Measurements from ENCODE around the gene TMEM52B.

TMEM52B gene

GRCh38 chr12:10191865-10192264 is 13.0 kb downstream of the TMEM52B start:
- no peak for TF ChIP-seq EZH2phosphoT487 (IDR thresholded peaks at IDR 0.05; ENCODE audit: borderline replicate concordance)
- TF ChIP-seq, protein P1, sequence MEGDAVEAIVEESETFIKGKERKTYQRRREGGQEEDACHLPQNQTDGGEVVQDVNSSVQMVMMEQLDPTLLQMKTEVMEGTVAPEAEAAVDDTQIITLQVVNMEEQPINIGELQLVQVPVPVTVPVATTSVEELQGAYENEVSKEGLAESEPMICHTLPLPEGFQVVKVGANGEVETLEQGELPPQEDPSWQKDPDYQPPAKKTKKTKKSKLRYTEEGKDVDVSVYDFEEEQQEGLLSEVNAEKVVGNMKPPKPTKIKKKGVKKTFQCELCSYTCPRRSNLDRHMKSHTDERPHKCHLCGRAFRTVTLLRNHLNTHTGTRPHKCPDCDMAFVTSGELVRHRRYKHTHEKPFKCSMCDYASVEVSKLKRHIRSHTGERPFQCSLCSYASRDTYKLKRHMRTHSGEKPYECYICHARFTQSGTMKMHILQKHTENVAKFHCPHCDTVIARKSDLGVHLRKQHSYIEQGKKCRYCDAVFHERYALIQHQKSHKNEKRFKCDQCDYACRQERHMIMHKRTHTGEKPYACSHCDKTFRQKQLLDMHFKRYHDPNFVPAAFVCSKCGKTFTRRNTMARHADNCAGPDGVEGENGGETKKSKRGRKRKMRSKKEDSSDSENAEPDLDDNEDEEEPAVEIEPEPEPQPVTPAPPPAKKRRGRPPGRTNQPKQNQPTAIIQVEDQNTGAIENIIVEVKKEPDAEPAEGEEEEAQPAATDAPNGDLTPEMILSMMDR (conservative IDR thresholded peaks at IDR 0.05; ENCODE audit: low read length): no peak
- Histone ChIP-seq H3K4me2 (ENCODE audit: low read depth, low read length, poor library complexity, severe bottlenecking) (no peak overlapping the region), H3K27me3 (ENCODE audit: insufficient read depth, low read length, poor library complexity, severe bottlenecking) (no peaks in the 10 kb centered on the region)

GRCh38 chr12:10194160-10194670 is 15.4 kb downstream of the TMEM52B start:
- peaks cover 5% of the 10 kb centered on the region for H3K4me1 ChIP-seq (ENCODE audit: insufficient read depth, low read length, poor library complexity, severe bottlenecking)
- no peak overlapping the region for H3K4me3 ChIP-seq (ENCODE audit: low read length, poor library complexity, severe bottlenecking)
- no peaks in the 10 kb centered on the region for H3K27me3 ChIP-seq (ENCODE audit: insufficient read depth, low read length, poor library complexity, severe bottlenecking)
- H3K36me3 ChIP-seq (ENCODE audit: insufficient read depth, low read length): no peaks in the 10 kb centered on the region
- H4K20me1 ChIP-seq (ENCODE audit: insufficient read depth, low read length, poor library complexity, severe bottlenecking): no peaks in the 10 kb centered on the region
- no peaks in the 10 kb centered on the region for H3K79me2 ChIP-seq (ENCODE audit: insufficient read depth, low read length)
- no peaks in the 10 kb centered on the region for H3F3A ChIP-seq (ENCODE audit: low read depth)
- H2AFZ ChIP-seq (ENCODE audit: low read length): no peak overlapping the region
- no peak overlapping the region for H3K4me2 ChIP-seq (ENCODE audit: low read depth, low read length, poor library complexity, severe bottlenecking)
- no peak for TF ChIP-seq EZH2phosphoT487 (IDR thresholded peaks at IDR 0.05; ENCODE audit: borderline replicate concordance)
- TF ChIP-seq, protein P1 (conservative IDR thresholded peaks at IDR 0.05; ENCODE audit: low read length): no peak
- no peak overlapping the region for H3K9ac ChIP-seq (ENCODE audit: low read depth, low read length, poor library complexity, severe bottlenecking)
- H3K9me2 ChIP-seq (replicated peaks; ENCODE audit: low read depth, low read length): no peaks in the 10 kb centered on the region
- H3K9me3 ChIP-seq (ENCODE audit: insufficient read depth, low read depth, low read length): no peaks in the 10 kb centered on the region

More at GRCh38 chr12:10191865-10192264, 13.0 kb downstream of the TMEM52B start:
- Histone ChIP-seq H4K20me1 (ENCODE audit: insufficient read depth, low read length, poor library complexity, severe bottlenecking) (no peaks in the 10 kb centered on the region), H3K9me3 (ENCODE audit: insufficient read depth, low read depth, low read length) (no peaks in the 10 kb centered on the region), H3K79me2 (ENCODE audit: insufficient read depth, low read length) (no peaks in the 10 kb centered on the region), H3K36me3 (ENCODE audit: insufficient read depth, low read length) (no peaks in the 10 kb centered on the region), H3F3A (ENCODE audit: low read depth) (no peaks in the 10 kb centered on the region), H3K9me2 (replicated peaks; ENCODE audit: low read depth, low read length) (no peaks in the 10 kb centered on the region), H3K4me1 (ENCODE audit: insufficient read depth, low read length, poor library complexity, severe bottlenecking) (peaks cover 5% of the 10 kb centered on the region), H3K4me3 (ENCODE audit: low read length, poor library complexity, severe bottlenecking) (no peak overlapping the region), H2AFZ (ENCODE audit: low read length) (no peak overlapping the region), H3K9ac (ENCODE audit: low read depth, low read length, poor library complexity, severe bottlenecking) (no peak overlapping the region)

DNA sequence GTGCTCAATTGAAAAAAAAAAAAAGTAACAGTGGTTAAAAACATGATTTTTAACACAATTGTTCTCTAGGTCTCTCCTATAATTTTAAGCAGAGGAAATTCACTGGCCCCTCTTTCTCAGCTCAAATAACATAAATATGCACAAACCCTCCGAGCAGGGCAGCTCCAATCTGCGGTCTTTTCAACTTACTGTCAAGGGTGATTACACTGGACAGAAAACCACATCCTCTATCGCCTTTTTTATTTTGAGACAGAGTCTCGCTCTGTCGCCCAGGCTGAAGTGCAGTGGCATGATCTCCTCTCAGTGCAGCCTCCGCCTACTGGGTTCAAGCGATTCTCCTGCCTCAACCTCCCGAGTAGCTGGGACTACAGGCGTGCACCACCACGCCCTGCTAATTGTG is 17.4 kb downstream of the TMEM52B start:
- Histone ChIP-seq H2AFZ (ENCODE audit: low read length) (no peak overlapping the region), H4K20me1 (ENCODE audit: insufficient read depth, low read length, poor library complexity, severe bottlenecking) (no peaks in the 10 kb centered on the region), H3K27me3 (ENCODE audit: insufficient read depth, low read length, poor library complexity, severe bottlenecking) (no peaks in the 10 kb centered on the region), H3K4me2 (ENCODE audit: low read depth, low read length, poor library complexity, severe bottlenecking) (no peak overlapping the region), H3K9me3 (ENCODE audit: insufficient read depth, low read depth, low read length) (no peaks in the 10 kb centered on the region), H3K9ac (ENCODE audit: low read depth, low read length, poor library complexity, severe bottlenecking) (no peak overlapping the region), H3K9me2 (replicated peaks; ENCODE audit: low read depth, low read length) (no peaks in the 10 kb centered on the region), H3K36me3 (ENCODE audit: insufficient read depth, low read length) (no peaks in the 10 kb centered on the region), H3K4me3 (ENCODE audit: low read length, poor library complexity, severe bottlenecking) (no peak overlapping the region), H3K4me1 (ENCODE audit: insufficient read depth, low read length, poor library complexity, severe bottlenecking) (no peaks in the 10 kb centered on the region), H3K79me2 (ENCODE audit: insufficient read depth, low read length) (no peaks in the 10 kb centered on the region), H3F3A (ENCODE audit: low read depth) (no peaks in the 10 kb centered on the region)
- no peak for TF ChIP-seq EZH2phosphoT487 (IDR thresholded peaks at IDR 0.05; ENCODE audit: borderline replicate concordance)
- TF ChIP-seq, protein P1 (conservative IDR thresholded peaks at IDR 0.05; ENCODE audit: low read length): no peak
